ENCODE results near the gene MXI1.
A peak's percentile ranks its signal among the peaks of the same experiment; 100 is the strongest.

DNA sequence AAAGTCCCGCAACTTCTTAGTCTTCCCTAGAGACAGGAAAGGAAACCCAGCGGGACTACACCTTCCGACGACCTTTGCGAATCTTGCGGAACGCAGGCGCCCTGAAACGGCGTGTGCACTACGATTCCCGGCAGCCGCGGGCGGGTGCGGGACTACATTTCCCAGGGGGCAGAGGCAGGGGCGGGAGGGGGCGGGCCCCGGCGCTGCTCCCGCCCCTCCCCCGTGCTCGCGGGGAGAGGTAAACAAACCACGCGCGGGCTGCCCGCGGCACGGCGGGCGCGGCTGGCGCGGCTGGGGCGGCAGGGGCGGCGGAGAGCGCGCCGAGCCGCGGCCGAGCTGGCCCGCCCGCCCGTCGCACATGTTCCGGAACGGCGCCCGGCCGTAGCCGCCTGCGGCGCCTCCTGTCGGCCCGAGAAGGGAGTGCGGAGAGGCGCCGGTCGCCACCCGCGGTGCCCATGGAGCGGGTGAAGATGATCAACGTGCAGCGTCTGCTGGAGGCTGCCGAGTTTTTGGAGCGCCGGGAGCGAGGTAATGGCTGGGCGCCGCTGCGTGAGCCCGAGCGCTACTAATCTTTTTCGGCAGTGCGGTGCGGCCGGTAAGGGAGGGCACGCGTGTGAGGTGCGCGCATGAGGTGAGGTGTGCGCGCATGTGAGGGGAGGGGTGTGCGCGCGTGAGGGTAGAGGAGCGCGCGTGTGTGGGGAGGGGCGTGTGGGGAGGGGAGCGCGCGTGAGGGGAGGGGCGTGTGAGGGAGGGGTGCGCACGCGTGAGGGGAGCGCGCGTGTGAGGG, 18.5 kb downstream of the MXI1 start:
- peak; percentile 49 to 59 for TF ChIP-seq CTCF (conservative IDR thresholded peaks at IDR 0.05; ENCODE audit: low read depth in 2 of 2)
- TF ChIP-seq EZH2phosphoT487 (IDR thresholded peaks at IDR 0.05; ENCODE audit: unreplicated experiment): no peak
- no peak for TF ChIP-seq JUNB (IDR thresholded peaks at IDR 0.05; ENCODE audit: unreplicated experiment)
- no peak for TF ChIP-seq EZH2 (IDR thresholded peaks at IDR 0.05; ENCODE audit: low read depth, unreplicated experiment)
- TF ChIP-seq POLR2AphosphoS5 (IDR thresholded peaks at IDR 0.05; ENCODE audit: low read depth): no peak; the same call in 1 of the 2 replicates
- peak; percentile 95 for TF ChIP-seq CREB1 (CRISPR knock-in tag; IDR thresholded peaks at IDR 0.05; ENCODE audit: low read depth)
- TF ChIP-seq, protein P1, sequence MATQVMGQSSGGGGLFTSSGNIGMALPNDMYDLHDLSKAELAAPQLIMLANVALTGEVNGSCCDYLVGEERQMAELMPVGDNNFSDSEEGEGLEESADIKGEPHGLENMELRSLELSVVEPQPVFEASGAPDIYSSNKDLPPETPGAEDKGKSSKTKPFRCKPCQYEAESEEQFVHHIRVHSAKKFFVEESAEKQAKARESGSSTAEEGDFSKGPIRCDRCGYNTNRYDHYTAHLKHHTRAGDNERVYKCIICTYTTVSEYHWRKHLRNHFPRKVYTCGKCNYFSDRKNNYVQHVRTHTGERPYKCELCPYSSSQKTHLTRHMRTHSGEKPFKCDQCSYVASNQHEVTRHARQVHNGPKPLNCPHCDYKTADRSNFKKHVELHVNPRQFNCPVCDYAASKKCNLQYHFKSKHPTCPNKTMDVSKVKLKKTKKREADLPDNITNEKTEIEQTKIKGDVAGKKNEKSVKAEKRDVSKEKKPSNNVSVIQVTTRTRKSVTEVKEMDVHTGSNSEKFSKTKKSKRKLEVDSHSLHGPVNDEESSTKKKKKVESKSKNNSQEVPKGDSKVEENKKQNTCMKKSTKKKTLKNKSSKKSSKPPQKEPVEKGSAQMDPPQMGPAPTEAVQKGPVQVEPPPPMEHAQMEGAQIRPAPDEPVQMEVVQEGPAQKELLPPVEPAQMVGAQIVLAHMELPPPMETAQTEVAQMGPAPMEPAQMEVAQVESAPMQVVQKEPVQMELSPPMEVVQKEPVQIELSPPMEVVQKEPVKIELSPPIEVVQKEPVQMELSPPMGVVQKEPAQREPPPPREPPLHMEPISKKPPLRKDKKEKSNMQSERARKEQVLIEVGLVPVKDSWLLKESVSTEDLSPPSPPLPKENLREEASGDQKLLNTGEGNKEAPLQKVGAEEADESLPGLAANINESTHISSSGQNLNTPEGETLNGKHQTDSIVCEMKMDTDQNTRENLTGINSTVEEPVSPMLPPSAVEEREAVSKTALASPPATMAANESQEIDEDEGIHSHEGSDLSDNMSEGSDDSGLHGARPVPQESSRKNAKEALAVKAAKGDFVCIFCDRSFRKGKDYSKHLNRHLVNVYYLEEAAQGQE (IDR thresholded peaks at IDR 0.05; ENCODE audit: unreplicated experiment): no peak
- TF ChIP-seq ZNF114 (CRISPR knock-in tag; IDR thresholded peaks at IDR 0.05): no peak

Measured in GM23338 (cell line).